GM10266 (cell line): ENCODE results near the gene SNRPF.
"Not testable (repeated sequence)": the region's sequence is repeated elsewhere in the genome, so short reads cannot be mapped to it uniquely, and the experiment has no call there.

Experiments
- DNase-seq: peaks from one replicate; pipeline ENCODE4 v3.0.0; 2012; ENCODE audit errors: extremely low spot score
- CTCF ChIP-seq: IDR thresholded peaks from 2 replicates; pipeline ENCODE4 v1.5.1; 2012; ENCODE audit warnings: mild to moderate bottlenecking, low read depth; ENCODE audit not compliant: control insufficient read depth, insufficient read depth; ENCODE audit errors: missing control alignments

The SNRPF gene

GRCh38 chr12:95858451-95859343 lies at the start of gene SNRPF:
TSS of gene SNRPF (plus strand) at chr12:95858952. CDS start at chr12:95859074, 122 bp downstream.
- peak; percentile 96 for DNase-seq
- TF ChIP-seq CTCF = no peak

- DNase-seq = no peak
Measured at GRCh38 chr12:95809000-95809680, 49.6 kb upstream of the SNRPF start.

GRCh38 chr12:95810411-95810810 lies 48.3 kb upstream of the SNRPF start:
- no peak for DNase-seq
- no peak for TF ChIP-seq CTCF

More at GRCh38 chr12:95809000-95809680, 49.6 kb upstream of the SNRPF start:
- TF ChIP-seq CTCF = no peak

GRCh38 chr12:95812155-95812554 lies 46.6 kb upstream of the SNRPF start:
- not testable (repeated sequence) for DNase-seq

- TF ChIP-seq CTCF = peak; percentile 59
- DNase-seq = peak; percentile 36
Measured at GRCh38 chr12:95815632-95816212, 43.0 kb upstream of the SNRPF start.

- DNase-seq = no peak
- peak; percentile 18 for TF ChIP-seq CTCF
Measured at GRCh38 chr12:95820096-95820703, 38.6 kb upstream of the SNRPF start.

- DNase-seq = no peak
- no peak for TF ChIP-seq CTCF
Measured at GRCh38 chr12:95829395-95829794, 29.4 kb upstream of the SNRPF start.
